GM13977 (cell line): ENCODE measurements around the gene KIAA0930.
A peak's percentile ranks its signal among the peaks of the same experiment; 100 is the strongest.

Experiments
- DNase-seq: peaks from one replicate; pipeline ENCODE4 v3.0.0; 2012; ENCODE audit warnings: low spot score
- CTCF ChIP-seq: IDR thresholded peaks from 2 replicates; pipeline ENCODE4 v1.5.1; 2012; ENCODE audit warnings: mild to moderate bottlenecking, control low read depth; ENCODE audit not compliant: insufficient read depth; ENCODE audit errors: extremely low read depth, missing control alignments
- in situ Hi-C: fragments of 300-500 bp; cut with MboI; formaldehyde crosslinking; loops from one replicate; pipeline ENCODE4 v1.12.0; 2022; ENCODE audit warnings: low sequenced_read_pairs, low pct_unique_long_range_greater_than_20kb, mixed read lengths, inconsistent platforms; ENCODE audit not compliant: unreplicated experiment

The KIAA0930 gene

GRCh38 chr22:45210991-45211390 is 29.7 kb downstream of the KIAA0930 start:
- DNase-seq, result no peak
- TF ChIP-seq CTCF, result no peak
- in situ Hi-C loops, result no loop called here

- in situ Hi-C loops, result no loop called here
- DNase-seq, result no peak
- TF ChIP-seq CTCF, result no peak
These were observed 30.1 kb downstream of the KIAA0930 start for GRCh38 chr22:45210577-45210976.

GRCh38 chr22:45210174-45210573 is 30.5 kb downstream of the KIAA0930 start:
- in situ Hi-C loops, result no loop called here
- DNase-seq, result no peak
- TF ChIP-seq CTCF, result no peak

GRCh38 chr22:45208993-45209838 is 31.5 kb downstream of the KIAA0930 start:
- in situ Hi-C loops, result no loop called here
- DNase-seq, result no peak

GRCh38 chr22:45208696-45208992 is 32.0 kb downstream of the KIAA0930 start:
- TF ChIP-seq CTCF, result no peak
- DNase-seq, result no peak

More at GRCh38 chr22:45208993-45209838, 31.5 kb downstream of the KIAA0930 start:
- peak; percentile 68 for TF ChIP-seq CTCF

GRCh38 chr22:45207981-45208664 is 32.6 kb downstream of the KIAA0930 start:
- no peak for DNase-seq
- TF ChIP-seq CTCF, result no peak
- in situ Hi-C loops, result no loop called here

More at GRCh38 chr22:45208696-45208992, 32.0 kb downstream of the KIAA0930 start:
- in situ Hi-C loops, result no loop called here
